ENCODE results near the gene CARD19. TPM values are rescaled to one million over a fixed set of nuclear protein-coding genes. Genes with fewer than 3 reads are reported as not detected.
A peak's percentile ranks its signal among the peaks of the same experiment; 100 is the strongest.

Gene CARD19
- total RNA-seq, 4 donors from 2014 or later: 43.2 to 63.6 (median 54.3) TPM

DNA sequence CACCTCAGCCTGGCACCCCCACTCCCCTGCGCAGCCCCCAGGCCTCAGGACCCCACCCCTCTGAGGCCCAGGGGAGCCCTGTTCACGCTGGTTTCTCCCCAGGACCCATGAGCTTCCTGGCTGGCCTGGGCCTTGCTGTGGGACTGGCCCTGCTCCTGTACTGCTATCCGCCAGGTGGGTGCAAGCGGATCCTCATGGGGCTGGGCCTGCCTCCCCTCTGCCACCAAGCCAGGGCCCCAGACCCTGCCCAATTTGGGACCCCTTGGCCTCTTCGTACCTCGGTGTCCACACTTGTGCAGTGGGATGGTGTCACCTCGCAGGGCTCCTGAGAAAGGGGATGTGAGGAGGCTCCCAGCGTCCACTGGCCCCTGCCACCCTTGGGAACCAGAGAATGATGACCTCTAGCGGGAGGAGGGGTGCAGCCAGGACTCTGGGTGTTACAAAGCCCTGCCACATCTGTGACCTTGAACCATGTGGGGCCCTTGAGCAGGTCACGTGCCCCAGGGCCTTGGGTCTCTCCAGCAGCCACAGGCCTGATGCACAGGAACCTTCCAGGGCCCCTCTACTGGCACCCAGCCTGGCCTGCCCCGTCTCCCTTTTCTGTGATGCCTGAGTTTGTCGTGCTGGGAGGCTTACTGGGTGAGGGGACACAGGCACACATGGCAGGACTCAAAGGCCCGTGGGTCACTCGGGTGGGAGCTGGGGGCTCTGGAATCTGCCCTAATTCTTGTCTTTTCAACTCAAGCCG is 16.3 kb downstream of the CARD19 start:
- peak; percentile 60 to 77 for DNase-seq (ENCODE audit: low spot score in 2 of 2)
- H3K4me1 ChIP-seq: peaks cover 31% of the 10 kb centered on the region
- peaks cover 63% of the 10 kb centered on the region for H3K36me3 ChIP-seq
- no peak overlapping the region for H3K4me3 ChIP-seq
- no peaks in the 10 kb centered on the region for H3K9me3 ChIP-seq
- 97% methylated on average over 5 of the region's 15 CpGs for WGBS
- H3K27ac ChIP-seq: no peak overlapping the region
- no peak for TF ChIP-seq POLR2A (IDR thresholded peaks at IDR 0.05)
- TF ChIP-seq POLR2AphosphoS5 (IDR thresholded peaks at IDR 0.05): no peak
- TF ChIP-seq, protein P1, sequence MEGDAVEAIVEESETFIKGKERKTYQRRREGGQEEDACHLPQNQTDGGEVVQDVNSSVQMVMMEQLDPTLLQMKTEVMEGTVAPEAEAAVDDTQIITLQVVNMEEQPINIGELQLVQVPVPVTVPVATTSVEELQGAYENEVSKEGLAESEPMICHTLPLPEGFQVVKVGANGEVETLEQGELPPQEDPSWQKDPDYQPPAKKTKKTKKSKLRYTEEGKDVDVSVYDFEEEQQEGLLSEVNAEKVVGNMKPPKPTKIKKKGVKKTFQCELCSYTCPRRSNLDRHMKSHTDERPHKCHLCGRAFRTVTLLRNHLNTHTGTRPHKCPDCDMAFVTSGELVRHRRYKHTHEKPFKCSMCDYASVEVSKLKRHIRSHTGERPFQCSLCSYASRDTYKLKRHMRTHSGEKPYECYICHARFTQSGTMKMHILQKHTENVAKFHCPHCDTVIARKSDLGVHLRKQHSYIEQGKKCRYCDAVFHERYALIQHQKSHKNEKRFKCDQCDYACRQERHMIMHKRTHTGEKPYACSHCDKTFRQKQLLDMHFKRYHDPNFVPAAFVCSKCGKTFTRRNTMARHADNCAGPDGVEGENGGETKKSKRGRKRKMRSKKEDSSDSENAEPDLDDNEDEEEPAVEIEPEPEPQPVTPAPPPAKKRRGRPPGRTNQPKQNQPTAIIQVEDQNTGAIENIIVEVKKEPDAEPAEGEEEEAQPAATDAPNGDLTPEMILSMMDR (IDR thresholded peaks at IDR 0.05): no peak
- TF ChIP-seq EP300 (IDR thresholded peaks at IDR 0.05): no peak
- no peaks in the 10 kb centered on the region for H3K27me3 ChIP-seq

DNA sequence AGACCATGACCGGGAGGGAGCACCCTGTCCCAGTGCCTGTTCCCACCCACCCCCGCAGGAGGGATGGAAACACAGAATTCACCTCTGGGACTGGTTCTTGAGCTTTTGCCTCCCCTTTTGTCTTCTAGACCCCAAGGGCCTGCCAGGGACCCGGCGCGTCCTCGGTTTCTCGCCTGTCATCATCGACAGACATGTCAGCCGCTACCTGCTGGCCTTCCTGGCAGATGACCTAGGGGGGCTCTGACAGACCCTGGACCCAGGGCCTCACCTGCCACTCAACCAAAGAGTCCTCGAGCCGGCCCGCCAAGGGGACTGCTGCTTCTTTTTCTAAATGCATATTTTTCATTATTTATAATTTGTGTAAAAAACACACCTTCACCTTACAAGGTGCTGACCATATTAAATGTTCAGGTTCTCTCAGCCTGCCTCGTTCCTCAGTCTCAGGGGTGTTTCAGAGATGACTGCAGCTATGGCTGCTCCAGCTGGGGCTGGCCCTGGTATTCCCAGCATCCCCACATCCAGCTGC is 16.9 kb downstream of the CARD19 start:
- WGBS: 92% methylated on average over 13 of the region's 13 CpGs
- peaks cover 58% of the 10 kb centered on the region for H3K36me3 ChIP-seq
- peak in 1 of 2 donors; percentile 56 for DNase-seq (ENCODE audit: low spot score in 2 of 2)

DNA sequence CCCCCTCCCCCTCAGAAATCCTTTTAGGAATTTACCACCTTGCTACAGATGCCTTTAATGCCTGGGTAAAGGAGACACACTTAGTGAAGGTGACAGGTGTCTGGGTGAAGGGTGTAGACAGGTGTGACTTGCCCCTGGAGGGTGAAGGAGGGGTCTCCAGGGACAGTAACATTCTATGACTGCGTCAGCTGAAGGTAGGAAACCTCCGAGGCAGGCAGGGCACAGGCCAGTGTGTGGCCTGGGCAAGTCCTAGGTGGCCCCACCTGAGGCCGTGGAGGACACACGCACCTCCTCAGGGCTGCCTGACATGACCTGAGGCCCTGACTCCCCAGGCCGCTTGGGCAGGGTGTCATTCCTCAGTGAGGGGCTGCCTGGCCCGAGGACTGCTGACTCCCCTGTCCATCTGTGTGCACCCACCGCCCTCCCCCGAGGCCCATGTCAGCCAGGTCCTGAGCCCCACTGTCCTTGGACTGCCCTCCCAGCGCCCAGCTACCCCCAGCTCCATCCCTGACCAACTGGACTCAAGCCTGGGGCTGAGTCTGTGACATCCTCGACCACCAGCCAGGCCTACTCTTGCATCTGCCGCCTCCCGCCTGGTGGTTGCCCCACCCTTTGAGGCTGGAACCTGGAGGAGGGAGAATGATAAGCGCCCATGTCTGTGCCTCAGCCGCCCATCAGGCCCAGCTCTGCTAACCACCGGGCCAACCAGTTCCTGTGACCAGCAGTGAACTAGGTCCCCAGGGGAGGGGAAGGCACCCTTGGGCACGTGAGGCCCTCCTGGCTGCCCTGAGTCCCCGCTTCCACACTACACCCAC is 18.4 kb downstream of the CARD19 start:
- WGBS: 73% methylated on average over 11 of the region's 17 CpGs
- peaks cover 49% of the 10 kb centered on the region for H3K36me3 ChIP-seq
- H3K9me3 ChIP-seq: no peaks in the 10 kb centered on the region
- no peaks in the 10 kb centered on the region for H3K27me3 ChIP-seq
- peaks cover 22% of the 10 kb centered on the region for H3K4me1 ChIP-seq
- peak; percentile 66 to 73 for DNase-seq (ENCODE audit: low spot score in 2 of 2)
- no peak for TF ChIP-seq POLR2A (IDR thresholded peaks at IDR 0.05)
- H3K4me3 ChIP-seq: no peak overlapping the region
- H3K27ac ChIP-seq: no peak overlapping the region

More for the DNA sequence above, 16.9 kb downstream of the CARD19 start:
- Histone ChIP-seq H3K27me3 (no peaks in the 10 kb centered on the region), H3K4me3 (no peak overlapping the region), H3K27ac (no peak overlapping the region), H3K4me1 (peaks cover 31% of the 10 kb centered on the region), H3K9me3 (no peaks in the 10 kb centered on the region)
- TF ChIP-seq POLR2AphosphoS5 (IDR thresholded peaks at IDR 0.05): no peak
- TF ChIP-seq EP300 (IDR thresholded peaks at IDR 0.05): no peak
- TF ChIP-seq POLR2A (IDR thresholded peaks at IDR 0.05): no peak
- TF ChIP-seq, protein P1 (IDR thresholded peaks at IDR 0.05): no peak

DNA sequence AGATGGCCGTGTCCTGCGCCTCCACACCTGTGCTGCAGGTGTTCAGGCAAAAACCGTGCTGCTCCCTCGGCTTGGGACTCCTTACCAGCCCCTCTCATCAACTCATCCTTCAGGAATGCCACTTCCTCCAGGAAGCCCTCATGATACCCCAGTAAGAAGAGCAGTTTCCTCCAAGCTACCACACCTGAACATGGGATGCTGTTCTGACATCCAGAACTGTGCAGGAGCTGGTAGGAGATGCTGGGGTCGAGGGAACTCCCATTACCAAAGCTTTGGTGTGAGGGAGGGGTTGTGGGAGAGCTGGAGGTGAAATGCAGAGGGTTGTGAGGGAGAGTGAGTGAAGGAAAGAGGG is 18.9 kb downstream of the CARD19 start:
- Histone ChIP-seq H3K27ac (no peak overlapping the region), H3K36me3 (peaks cover 46% of the 10 kb centered on the region), H3K27me3 (no peaks in the 10 kb centered on the region), H3K4me3 (no peak overlapping the region), H3K4me1 (peaks cover 22% of the 10 kb centered on the region), H3K9me3 (no peaks in the 10 kb centered on the region)
- no peak for TF ChIP-seq EP300 (IDR thresholded peaks at IDR 0.05)
- TF ChIP-seq, protein P1 (IDR thresholded peaks at IDR 0.05): no peak
- no peak for TF ChIP-seq POLR2AphosphoS5 (IDR thresholded peaks at IDR 0.05)
- no peak for DNase-seq (ENCODE audit: low spot score in 2 of 2)
- 85% methylated on average over 5 of the region's 5 CpGs for WGBS

DNA sequence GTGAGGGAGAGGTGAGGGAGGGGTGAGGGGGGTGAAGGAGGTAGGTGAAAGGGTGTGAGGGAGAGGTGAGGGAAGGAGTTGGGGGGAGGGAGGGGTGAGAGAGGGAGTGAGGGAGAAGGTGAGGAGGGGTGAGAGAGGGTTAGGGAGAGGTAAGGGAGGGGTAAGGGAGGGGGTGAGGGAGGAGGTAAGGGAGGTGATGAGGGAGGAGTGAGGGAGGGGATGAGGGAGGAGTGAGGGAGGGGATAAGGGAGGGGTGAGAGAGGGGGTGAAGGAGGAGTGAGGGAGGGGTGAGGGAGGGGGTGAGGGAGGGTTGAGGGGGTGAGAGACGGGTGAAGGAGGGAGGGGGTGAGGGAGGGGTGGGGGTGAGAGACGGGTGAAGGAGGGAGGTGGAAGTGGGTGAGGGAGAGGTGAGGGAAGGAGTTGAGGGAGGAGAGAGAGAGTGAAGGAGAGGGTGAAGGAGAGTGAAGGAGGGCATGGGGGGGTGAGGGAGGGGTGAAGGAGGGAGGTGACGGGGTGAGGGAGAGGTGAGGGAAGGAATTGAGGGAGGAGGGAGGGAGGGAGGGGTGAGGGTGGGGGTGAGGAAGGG is 19.6 kb downstream of the CARD19 start:
- Histone ChIP-seq H3K9me3 (no peaks in the 10 kb centered on the region), H3K27me3 (no peaks in the 10 kb centered on the region), H3K27ac (no peak overlapping the region), H3K36me3 (peaks cover 40% of the 10 kb centered on the region), H3K4me3 (no peak overlapping the region), H3K4me1 (peaks cover 28% of the 10 kb centered on the region)
- WGBS: 38% methylated on average over 2 of the region's 3 CpGs
- TF ChIP-seq, protein P1 (IDR thresholded peaks at IDR 0.05): no peak
- TF ChIP-seq POLR2A (IDR thresholded peaks at IDR 0.05): no peak
- TF ChIP-seq EP300 (IDR thresholded peaks at IDR 0.05): no peak
- TF ChIP-seq POLR2AphosphoS5 (IDR thresholded peaks at IDR 0.05): no peak
- DNase-seq (ENCODE audit: low spot score in 2 of 2): peak in 1 of 2 donors; percentile 20
